ENCODE results near the gene RAP1A.

The RAP1A gene

DNA sequence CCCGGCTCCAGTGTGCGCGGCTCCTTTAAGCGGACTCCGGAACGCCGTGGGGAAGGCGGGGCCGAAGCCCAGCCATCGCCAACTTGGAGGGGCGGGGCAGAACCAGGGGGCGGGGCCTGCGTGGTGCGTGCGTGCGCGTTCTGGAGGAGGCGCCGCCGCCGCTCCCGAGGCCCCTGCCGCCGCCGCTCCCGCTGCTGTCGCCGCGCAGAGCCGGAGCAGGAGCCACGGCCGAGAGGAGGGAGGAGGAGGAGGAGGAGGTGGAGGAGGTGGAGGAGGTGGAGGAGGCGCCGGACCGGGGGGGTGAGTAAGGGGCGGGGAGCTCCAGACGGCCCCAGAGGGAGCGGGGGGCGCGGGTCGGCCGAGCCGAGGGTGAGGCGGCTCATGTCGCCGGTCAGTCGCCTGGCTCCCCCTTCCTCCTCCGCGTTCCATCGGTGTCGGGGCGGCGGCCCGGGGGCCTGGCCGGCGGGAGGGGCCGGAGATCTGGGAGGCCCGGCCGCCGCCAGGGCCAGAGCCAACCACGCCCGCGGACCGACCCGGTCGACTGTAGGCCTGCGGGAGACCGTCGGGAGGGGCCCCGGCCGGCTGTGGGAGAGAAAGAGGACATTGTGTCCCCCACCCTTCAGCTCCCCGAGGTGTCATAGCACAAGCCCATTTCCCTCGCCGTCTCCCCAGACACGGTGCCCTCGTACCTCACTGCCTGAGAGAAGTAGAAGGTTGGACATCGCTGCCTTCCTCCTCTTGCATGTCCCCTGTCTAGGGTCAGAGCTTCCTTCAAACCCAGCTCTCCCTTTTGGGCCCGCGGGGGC is at the start of gene RAP1A:
Gene RAP1A, plus strand, starts transcription at position 155 of the 806 bp plus-strand sequence. CDS start 71,572 bp downstream, outside the sequence.
- DNase-seq, result peak; percentile 94

DNA sequence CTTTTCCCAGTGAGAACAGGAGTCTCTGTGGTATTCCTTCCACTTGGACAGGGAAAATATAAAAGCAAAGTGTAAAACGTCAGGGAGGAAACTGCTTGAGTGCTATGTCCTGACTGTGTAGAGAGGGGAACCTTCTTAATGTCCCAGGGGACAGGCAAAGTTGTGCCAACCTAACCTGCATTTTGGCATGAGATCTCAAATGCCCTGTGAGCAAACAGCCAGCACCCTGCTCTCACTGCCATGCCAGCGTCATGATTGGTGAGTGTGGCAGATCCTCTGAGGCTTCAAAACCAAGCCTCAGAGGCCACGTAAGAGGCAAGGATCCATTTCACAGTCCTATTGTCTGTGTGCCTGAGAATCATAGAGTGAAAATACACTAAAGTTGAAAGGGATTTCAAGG is 49.7 kb upstream of the RAP1A start:
- DNase-seq, result no peak

DNA sequence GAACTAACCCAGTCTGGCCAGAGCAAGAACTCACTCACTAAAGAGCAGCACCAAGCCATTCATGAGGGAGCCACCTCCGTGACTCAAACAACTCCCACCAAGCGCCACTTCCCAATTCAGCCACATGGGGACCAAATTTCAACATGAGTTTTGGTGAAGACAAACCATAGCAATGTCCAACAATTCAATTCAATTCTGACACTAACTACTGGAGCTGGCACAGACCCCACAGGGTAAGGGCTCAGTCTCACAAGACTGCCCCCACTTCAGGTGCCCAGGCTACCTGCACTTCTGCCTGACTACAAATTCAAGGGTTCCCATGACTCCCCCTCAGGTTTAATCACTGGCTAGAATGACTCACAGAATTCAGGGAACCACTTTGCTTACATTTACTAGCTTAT is 48.8 kb upstream of the RAP1A start:
- peak; percentile 49 for DNase-seq

DNA sequence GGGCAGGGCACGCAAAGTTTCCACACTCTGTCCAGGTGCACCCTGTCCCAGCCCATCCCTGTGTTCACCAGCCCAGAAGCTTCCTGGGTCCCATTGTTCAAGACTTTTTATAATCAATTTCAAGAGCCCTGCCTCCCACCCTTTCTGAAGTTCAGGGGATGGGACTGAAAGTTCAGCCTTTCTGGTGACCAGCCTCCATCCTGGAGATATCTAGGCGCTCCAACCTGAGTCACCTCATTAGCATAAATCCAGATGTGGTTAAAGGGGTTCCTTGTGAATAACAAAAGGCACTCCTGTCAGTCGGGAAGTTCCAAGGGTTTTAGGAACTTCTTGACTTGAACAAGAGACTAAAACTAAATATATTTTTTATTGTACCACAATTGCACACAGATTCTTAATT is 48.4 kb upstream of the RAP1A start:
- no peak for DNase-seq

DNA sequence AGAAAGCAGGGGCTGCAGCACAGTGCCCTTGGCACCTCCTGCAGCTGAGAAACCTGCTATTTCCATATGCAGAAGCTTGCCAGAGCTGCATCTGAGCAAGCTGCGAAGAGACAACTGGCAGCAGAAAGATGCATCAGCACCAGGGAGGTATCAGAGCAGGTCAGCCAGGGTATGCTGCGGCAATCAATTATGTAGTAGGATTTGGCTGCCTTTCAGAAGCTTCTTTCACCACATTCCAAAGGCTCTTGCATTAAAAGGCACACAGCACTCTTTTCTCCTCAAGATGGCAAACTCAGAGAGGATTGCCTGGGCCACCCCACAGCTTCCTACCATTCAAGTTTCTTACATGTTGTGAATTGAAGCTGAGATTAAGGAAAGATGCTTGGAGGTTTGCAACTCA is 47.6 kb upstream of the RAP1A start:
- no peak for DNase-seq

DNA sequence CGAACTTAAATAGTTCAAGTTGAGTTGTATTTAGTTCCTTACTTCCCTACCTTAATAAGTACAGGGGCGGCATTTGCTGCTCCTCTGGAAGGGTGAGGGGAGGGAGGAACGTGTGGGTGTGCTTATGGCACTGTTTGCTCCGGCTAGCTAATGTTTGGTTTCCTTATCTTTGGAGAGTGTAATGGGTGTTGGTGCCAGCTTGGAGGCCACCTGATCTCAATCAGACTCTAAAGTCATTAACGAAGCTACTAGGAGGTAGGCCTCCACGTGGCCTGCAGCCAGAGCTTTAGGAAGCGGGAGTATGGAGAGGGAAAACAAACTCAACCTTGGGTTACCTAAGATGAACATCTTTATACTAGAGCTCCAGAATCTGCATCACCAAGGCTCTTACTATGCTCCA is 43.0 kb upstream of the RAP1A start:
- no peak for DNase-seq

DNA sequence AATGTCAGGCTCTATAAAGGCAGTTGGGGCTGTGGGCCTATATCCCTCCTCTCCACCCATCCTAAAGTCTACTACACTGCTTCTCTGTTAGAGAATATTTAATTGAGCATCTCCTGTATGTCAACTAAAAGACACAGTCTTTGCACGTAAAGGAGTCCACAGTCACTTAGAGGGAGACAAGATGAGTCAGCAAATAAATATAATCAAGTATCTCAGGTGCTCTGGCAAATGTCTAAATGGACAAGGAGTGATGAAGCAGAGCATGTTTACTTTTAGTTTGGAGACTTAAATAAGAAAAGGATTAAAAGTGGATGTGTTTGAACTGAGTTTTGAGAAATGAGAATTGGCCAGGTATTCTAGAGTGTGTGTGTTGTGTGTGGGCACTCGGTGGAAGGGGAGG is 41.8 kb upstream of the RAP1A start:
- DNase-seq, result no peak

DNA sequence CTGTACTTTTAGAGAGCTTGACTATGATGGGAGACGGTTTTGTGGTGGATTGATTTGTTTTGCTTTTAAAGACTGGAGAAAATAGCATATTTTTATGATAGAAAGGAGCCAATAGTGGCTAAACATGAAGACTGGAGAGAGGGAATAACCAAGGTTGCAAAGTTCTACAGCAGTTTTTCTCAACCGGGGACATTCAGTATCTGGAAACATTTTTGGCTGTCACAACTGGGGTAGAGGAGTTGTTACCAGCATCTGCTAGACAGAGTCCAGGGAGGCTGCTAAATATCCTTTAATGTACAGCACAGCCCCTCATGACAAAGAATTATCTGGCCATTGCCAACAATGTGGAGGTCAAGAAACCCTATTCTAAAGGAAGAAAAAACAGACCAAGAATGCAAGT is 38.4 kb upstream of the RAP1A start:
- DNase-seq, result no peak

DNA sequence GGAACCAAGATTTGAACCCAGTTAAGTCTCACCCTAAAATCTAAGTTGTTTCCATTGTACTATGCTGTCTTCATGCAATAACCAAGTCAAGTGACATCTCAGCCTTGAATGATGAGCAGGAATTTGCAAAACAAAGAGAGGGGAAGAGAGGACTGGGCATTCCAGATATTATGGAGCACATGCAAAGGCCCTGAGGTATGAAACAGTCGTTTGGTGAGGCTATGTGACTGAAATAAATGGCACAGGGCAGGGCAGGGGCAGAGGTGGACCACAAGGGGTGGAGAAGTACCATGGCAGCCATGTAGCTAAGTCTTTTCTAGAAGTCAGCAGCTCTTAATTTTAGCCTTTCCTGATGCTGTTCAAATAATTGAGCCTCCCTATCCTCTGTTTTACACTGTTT is 37.6 kb upstream of the RAP1A start:
- DNase-seq, result no peak

DNA sequence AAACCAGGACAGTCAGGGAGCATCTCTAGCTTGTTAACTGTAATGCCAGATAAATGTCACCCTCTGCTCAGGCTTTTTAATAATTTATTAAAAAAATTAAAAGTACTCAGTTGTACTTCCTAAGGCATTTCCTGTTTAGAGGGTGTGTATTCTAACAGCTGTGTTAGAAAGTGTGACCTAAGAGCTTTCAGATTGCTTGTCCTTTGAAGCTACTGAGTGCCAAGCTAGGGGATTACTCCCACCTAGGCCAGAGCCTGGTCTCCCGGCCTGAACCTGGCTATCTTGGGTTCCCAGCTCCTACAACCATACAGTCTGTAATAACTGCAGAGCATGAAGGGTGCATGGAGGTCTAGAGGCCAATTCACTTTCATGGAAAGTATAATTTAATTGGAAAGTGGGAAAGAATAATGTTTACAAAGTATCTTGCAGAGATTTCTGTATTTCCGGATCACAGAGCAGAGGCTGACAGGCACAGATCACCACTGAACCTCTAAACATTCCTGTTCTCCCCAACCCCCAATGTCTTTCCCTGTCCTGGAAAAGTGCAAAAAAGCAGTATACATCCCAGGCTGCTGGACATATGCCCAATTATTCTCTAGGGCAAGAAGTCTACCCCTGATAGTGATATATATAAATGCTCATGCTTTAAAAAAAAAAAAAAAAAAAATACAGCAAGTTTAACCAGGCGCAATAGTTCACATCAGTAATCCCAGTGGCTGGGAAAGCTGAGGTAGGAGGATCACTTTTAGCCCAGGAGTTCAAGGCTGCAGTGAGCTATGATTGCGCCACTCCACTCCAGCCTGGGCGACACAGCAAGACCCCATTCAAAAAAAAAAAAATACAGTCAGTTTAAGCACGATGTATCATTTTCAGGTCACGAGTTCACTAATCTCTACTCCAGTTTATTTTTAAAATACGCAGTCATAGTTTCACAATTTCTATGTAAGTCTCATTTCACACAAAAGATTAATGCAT is 36.7 kb upstream of the RAP1A start:
- DNase-seq, result no peak

DNA sequence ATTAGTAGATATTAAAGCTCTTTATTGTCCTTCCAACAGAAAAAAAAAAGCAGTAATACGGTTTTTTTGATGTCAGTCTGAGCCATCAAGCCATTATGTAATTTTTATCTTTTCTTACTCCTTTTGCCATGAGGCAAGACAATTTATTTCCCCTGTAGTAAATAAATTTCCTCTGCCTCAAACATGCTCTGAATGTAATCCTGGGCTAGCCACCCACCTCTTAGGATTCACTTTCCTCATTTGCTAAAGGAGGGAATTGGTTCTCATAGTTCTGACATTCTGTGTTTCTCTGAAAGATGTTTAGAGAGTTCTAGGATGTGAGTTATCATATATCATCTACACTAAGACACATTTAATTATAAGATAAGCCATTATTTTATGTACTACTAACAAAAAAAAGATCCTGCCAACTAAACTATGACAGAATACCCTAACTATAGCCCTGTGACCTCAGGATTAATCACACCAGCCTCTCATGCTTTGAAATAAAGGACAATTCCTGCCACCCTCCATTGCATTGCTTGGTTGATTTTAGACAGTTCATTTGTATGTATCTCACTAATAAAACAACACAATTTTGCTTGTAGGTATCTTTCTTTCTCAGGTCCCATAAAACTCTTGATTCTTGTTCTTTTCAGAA is 34.0 kb upstream of the RAP1A start:
- no peak for DNase-seq

DNA sequence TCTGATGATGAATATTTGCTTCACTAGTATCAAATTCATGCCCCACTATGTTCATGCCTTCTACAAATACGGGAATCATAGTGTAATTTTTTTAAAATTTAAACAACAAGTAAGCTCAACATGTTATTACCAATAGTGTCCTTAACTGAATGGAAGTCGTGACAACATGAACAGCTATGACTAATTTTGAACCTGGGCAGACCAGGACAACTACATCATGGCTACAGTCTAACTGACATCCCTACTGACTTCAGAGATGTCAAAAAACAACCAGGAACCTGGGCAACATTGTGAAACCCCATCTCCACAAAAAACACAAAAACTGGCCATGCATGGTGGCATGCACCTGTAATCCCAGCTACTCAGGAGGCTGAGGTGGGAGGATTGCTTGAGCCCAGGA is 33.5 kb upstream of the RAP1A start:
- DNase-seq, result no peak

DNA sequence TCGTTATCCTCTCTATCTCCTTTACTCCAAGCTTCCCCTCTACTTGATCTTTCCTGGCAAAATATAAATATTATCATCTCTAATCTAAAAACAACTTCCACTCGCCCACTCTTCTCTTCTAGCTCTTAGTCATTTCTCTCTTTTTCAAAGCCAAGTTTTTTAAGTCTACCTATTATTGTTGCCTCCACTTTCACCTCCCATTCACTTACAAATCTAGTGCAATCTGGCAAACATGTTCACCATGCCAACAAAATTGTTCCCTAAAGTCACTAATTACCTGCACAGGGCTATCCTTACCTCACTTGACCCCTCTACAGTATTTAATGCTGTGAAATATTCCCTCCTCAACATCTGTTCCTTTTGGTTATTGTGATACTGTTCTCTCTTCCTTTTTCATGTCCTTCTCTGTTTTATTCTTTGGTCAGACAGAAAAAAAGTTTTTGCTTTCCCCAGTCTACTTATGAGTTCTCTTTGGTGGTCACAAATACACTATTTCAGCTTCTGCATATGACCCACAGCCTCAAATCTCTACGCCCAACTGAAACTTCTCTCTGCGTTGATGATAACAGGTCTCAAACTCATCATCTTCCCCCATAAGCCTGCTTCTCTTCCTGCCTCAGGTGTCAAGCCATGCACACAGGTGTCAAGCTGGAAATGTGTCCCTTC is 31.9 kb upstream of the RAP1A start:
- DNase-seq, result no peak

DNA sequence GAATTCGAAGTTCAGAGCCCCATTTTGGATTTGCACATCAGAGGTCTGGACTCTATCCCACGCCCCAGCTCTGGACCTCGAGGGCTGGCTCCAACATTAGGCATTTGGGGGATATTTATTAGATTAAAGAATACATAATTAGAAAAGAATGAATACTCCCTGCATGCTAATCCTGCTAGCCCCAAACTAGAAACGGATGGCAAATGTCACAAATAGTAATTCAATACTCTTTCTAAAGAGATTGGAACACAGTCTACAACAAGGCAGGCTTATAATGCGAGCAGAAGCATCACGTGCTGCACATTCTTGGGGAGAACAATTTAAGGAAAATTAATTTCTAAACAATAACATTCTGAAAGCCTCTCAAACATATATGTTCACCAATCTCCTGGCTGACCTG is 27.7 kb upstream of the RAP1A start:
- DNase-seq, result no peak

DNA sequence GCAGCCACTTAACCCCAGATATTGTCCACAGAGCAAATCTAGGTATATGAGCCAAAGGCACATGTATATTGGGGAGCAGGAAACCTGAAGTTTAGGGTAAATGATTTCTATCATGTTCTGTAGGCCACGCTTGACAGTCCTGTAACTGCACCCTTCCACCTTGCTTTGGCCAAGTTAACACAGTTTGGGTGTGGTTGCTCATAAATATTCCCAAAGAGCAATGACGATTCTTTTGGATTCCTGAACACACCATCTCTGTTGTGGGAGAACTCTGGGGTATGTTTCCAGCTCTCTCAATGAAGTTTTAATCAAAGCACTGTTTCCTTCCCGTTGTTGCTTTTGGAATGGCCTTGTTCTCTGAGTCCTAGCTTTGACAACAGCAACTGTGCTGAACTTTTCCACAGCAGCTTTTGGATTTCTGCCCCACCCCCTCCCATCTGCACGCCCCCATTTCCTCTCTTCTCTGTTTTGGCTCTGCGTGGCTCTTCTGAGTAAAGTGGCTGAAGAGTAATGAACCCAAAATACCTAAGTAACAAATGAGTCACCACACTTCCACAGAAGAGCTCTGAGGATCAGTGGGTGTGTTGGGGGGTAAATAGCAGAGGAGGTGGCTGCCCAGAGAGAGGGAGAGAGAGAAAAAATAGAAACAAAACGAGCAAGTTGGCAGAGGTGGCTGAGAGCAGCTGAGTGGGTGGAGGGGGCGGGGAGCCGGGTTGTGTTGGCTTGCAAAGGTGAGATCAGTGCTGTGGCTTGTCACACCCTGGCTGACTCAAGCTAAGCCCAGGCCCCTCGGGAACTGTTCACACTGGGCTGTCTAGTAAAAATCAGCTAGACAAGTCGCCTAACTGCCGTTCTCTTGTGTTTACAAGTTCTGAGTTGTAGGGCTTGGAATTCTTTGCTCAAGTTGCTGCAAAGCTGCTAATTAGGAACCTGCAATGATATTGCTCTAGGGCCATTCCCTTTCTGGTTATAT is 26.9 kb upstream of the RAP1A start:
- DNase-seq, result peak; percentile 45

DNA sequence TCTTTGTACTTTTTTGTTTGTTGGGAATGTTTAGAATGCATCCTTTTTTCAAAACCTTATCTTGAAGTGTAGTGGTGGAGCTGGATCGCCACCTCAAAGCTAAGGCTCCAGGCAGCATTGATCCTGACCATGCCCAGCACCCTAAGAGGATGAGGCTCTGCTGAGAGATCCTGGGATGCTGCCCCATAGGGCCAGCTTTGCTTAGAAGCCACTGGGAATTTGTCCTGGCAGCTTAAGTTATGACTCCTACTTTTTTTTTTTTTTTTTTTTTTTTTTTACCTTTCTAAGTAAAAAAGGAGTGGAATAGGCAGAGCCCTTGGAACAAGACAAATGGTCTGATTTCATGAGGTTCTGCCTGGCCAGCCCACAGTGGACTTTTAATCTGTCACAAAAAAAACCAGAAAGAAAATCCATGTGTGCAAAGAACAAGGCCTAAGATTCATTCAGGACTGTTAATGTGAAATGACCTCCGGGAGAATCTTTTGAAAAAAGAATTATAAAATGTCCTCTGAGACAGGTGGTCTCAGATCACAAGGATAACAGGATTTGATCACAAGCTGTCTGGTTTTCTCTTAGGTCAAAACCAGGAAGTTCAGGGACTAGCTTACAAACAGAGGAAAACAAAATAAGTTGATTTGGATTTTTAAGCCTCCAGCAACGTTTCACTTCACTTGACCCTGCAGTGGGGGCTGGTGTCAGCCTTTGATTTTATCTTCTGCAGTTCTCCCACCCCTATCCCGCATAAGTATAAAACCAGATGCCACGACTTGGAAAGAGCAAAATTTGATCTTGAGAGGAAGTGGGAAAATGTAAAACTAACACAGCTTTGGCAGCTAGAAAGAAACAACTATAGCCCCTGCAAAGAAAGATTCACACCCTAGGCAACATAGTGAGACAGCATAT is 25.9 kb upstream of the RAP1A start:
- DNase-seq, result peak; percentile 32

DNA sequence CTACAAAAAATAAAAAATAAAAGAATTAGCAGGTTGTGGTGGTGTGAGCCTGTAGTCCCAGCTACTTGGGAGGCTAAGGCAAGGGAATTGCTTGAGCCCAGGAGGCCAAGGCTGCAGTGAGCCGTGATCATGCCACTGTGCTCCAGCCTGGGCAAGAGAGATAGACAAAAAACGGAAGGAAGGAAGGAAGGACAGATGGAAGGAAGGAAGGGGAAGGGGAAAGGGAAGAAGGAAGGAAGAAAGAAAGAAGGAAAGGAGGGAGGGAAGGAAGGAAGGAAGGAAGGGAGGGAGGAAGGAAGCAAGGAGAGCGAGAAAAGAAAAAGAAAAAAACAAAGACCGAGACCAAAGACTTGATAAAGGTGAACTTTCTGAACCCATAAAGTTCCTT is 25.3 kb upstream of the RAP1A start:
- DNase-seq, result no peak

DNA sequence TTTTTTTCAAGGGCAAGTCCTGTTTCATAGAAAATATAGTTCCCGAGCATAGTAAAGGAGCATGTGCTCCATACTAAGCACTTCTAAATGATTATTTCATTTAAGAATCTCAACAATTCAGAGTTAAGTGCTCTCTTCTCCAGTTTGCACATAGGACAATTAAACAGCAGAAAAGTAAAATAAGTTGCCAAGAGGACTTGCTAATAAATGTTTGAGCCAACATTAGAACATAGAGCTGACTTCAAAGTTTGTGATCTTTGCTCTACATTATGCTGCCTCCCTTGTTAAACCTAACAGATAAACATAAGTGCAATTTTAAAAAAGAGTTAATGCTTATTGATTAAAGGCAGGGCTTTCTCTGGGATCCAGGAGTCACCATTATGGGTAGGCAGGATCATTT is 23.8 kb upstream of the RAP1A start:
- no peak for DNase-seq

DNA sequence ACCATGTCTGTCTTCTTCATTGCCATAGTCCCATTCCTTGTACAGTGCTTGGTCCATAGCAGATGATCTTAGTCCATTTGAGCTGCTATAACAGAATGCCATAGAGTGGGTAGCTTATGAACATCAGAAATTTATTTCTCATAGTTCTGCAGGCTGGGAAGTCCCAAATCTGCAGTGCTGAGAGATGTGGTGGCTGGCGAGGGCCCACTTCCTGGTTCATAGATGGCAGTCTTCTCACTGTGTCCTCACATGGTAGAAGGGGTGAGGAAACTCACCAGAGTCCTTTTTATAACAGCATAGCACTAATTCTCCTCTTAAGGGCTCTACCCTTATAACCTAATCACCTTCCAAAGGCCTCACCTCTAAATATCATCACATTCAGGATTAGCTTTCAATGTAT is 23.1 kb upstream of the RAP1A start:
- DNase-seq, result no peak

DNA sequence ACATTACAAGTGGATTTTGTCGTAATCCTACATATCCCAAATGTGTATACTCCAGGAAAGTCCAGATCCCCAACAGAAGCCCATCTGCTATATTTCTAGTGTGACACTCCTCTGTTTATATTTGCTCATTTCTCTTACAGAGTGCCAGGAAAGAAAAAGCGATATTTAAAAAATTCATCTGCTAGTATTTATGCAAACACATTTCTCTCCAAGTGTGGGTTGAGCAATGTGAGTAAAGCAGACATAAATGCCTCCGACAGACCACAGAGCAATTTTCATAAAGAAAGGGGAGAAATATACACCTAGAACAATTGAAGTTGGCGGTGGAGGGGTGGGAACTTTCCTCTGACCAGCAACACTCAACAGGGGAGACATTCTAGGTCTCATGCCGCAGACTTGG is 22.2 kb upstream of the RAP1A start:
- DNase-seq, result no peak

DNA sequence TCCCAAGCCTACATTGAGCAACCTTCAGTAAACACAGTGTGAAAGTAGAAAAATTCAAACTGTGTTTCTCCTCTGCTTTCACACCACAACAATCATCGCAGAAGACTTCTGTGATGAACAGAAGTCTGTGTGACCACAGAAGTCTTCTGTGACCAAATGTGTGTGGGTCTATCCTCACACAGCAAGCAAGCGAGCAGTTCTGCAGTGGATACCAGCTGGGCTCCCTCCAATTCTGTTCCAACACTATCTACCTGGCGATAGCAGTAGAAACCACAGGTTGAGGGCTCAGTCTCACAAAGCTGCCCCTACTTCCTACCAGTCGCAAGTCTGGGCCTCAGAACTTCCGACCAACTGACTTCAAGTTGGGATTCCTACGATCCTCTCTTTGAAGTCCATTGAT is 21.0 kb upstream of the RAP1A start:
- DNase-seq, result no peak

Data from OCI-M1 (cell line).